NCI-H345 treated with DMSO at 0.1 percent for 48 hours (cell line): ENCODE data around the gene LY86.
"Not testable (repeated sequence)": the region's sequence is repeated elsewhere in the genome, so short reads cannot be mapped to it uniquely, and the experiment has no call there.

ENCODE experiments used
- DNase-seq: peaks from one replicate; lab custom pipeline; 2025; ENCODE audit not compliant: unreplicated experiment; lab: John Stamatoyannopoulos, UW

The LY86 gene

DNA sequence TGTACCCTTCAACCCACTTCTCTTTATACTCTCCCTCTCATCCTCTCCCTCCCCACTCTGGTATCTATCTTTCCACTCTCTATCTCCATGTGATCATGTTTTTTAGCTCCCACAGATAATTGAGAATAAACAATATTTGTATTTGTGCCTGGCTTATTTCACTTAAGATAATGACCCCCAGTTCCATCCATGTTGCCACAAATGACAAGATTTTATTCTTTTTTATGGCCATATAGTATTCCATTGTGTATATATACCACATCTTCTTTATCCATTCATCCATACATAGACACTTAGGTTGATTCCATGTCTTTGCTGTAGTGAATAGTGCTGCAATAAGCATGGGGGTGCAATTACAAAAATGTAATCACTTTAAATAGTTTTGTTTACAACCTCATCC is 62.3 kb downstream of the LY86 start:
- DNase-seq: no peak

DNA sequence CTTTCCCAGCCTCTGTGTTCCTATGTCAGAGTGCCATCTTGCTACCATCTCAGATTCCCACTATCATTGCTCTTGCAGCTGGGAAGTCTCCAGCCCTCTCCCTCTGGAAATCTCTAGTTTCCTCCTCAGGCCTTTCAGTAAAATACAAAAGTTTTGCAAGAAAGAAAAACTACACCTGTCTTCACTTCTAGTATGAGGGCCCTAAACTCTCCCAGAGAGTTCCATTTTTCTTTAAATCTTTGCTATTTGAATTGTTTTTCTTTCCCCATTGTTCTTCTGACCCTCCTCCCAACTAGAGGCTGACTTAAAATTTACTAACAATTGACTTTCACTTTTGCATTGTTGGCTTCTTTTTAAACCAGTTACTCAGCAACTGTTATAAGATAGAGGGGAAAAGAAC is 62.8 kb downstream of the LY86 start:
- DNase-seq: no peak

DNA sequence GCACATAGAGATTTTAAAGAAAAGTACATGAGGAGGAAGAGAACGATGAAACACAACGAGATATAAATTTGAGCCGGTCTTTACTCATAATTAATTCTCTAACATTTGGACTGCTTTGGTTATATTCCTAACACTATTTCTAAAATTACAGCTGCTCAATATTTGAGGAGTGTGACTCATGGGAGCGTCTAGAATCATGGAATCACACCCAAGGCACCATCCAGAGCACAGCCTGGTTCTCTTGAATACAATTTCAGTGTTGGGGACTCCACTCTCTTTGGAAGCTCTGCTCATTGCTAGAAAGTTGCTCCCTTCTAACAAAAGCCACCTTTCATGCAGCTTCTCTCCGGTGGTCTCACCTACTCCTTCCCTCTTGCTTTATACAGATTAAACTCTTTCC is 64.4 kb downstream of the LY86 start:
- no peak for DNase-seq

DNA sequence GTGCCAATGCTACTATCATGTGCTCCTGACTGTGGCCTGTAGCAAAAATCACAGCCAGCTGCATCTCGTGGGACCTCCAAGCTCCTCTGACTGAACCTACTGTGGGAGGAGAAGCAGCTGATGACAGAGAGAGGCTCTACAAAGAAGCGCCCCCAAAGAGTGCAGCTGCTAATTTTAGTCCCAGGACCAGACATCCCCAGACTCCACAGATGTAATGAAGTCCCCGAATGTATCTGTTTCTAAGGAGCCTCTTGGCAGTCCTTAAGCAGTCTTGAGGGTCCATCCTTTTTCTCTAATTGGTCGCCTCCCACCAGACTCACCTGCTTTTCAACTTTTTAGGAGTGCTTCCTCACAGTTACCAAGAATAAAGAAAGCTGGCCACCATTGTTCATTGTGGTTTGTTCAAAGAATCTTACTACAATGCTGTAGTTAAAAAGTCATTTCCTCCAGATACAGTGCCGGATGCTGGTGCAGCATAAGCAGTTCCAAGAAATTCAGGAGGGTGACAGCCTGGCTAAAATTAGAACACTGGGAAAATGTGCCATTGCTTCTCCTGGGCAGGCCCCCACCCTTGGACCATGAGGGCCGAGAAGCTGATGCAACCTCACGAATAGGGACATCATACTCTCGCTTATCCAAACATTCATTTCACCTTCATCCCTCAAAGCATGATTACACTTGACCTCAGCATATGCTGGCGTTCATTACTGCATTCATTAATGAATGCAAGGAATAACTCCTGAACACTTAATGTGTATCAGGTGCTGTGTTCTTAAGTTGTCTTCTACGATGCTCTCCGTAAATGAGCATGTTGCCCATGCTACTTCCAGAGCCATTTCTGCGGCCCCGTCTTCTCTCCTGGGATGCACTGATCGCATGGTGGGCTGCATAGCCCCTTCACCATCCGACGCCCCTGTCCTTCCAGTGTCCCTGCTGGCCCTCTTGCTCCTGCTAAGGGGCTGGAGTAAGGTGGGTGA is 66.4 kb downstream of the LY86 start:
- DNase-seq: no peak

DNA sequence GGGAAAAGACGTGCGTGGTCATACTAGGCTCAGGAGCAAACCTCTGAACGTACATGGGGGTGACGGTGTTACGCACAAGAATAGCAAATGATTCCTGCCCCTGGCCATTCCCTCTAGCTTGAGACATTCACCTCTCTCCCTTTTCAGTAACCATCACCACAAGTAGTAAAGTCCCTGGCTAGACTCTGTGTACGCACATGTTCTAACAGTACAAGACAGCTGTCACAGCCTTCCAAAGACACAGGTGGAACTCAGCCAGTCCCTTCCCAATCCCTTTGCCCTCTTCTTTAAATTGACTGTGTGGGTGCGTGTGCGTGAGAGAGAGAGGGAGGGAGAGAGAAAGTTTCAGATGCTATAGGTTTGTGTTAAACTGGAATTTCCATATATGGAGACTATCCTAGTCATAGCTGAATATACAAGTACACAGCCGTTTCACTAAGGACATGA is 67.3 kb downstream of the LY86 start:
- no peak for DNase-seq

DNA sequence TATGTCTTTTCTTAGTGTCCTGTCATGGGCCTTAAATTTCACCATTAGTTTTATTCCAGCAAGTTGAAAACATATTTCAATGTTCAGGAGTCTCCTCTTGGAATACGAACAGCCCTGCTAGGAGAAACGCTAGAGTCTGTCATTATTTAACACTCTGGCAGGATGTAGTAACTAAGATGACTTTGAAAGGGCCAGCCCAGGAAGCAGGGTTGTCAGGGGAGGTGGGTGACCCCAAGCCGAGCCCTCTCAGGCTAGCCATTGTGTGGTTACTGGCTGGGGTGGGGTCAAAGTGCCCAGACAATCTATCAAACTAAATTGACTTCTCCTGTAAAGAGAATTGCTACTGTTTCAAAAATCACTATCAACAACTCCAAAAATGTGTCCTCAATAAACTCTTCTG is 67.8 kb downstream of the LY86 start:
- DNase-seq: no peak

DNA sequence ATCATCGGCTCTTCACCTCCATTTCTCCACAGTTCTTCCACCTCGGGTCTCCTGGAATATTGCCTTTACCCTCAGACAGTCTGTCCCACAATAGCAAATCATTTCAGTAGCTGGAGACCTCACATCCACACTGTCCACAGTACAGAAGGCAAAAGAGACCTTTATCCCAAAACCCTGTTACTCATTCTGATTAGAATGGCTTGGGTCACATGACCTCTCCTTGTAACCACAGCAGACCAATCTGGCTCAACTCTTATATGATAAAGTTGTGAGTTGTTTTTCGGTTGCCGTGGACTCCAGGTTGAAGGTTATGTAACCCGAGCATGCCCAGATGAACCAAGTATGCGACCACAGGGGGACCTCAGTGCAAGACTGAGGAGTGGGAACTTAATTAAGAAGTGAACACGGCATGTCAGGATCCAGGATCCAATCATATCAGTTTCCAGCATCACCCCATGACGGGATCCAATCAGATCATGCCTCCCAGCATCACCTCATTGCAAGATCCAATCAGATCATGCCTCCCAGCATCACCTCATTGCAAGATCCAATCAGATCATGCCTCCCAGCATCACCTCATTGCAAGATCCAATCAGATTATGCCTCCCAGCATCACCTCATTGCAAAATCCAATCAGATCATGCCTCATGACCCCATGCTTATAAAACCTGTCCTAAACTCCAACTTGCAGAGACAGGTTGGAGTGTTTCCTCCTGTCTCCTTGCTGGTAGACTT is 68.7 kb downstream of the LY86 start:
- DNase-seq: no peak

DNA sequence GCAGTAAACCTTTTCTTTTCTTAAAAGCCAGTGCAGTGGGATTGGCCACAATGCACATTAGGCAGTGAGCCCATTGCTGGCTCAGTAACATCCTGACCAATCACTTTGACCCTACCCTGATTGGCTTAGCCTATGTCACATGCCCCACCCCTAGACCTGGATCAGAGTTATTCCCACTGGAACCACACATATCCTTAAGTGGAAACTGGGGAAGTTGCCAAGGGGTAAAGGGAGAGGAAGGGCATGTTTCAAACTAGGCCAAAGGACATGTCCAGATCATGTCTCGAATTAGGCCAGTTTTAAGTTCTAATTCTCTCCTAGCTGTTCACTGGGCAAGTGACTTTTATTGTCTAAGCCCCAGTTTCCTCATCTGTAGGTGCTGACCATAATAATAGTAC is 69.3 kb downstream of the LY86 start:
- DNase-seq: no peak

DNA sequence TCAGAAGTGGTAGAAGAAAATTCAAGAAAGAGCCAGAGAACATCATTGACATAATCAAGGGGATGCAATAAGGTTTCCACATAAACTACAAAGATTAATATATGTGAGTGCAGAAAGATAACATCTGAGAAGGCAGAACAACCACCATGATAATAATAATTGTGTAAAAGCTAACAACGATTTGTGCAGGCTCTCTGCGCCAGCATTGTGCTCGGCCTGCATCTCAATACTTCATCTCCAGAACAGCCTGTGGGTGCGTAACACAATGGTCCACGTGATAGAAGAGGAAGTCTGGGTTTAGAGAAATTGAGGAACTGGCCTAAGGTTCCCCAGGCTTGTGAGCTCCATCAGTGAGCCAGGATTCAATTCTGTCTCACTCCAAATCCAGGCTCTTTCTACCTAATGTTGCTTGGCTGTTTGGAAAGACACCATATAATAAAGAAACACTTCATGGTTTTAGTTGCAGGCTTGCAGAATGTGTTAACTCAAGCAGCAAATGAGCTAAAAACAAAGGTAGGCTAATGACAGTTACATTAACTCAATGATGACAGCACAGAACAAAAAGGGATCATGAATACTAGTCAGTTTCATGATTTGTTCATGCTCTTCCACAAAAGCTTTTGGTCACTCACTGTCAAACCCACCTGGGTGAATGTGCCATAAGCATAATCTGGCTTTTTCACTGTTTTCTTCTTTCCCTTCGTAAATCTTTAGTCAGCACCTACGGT is 71.2 kb downstream of the LY86 start:
- no peak for DNase-seq

DNA sequence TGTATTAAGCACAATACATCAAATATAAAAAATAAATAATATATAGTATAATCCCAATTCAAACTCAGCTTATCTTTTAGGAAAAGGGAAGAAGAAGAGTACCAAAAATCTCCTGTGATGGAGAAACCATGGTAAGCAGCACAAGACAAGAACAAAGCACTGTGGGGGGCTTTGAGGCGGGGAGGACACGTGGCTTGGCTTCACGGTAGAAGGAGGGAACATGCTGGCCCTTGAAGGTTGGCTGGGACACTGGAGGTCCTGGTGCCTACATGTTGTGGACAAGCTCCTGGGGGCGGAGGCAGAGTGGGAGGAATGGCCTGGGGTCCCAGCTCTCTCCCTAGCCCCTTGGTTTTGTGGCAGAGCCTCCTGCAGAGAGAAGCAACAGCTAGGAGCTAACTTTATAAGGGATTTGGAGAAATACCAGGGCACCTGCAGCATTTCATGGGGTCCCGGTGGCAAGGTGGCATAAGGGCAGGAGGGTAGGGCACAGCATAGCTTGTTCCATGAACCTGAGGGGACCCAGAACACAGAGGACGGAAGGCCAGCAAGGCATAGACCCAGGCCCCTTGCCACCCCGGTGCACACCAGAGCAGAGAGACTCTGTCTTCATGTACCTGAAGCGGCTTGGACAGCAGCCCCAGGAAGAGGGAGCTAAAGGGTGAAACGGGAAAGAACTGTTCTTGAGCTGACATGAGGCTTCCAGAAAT is 72.0 kb downstream of the LY86 start:
- no peak for DNase-seq

DNA sequence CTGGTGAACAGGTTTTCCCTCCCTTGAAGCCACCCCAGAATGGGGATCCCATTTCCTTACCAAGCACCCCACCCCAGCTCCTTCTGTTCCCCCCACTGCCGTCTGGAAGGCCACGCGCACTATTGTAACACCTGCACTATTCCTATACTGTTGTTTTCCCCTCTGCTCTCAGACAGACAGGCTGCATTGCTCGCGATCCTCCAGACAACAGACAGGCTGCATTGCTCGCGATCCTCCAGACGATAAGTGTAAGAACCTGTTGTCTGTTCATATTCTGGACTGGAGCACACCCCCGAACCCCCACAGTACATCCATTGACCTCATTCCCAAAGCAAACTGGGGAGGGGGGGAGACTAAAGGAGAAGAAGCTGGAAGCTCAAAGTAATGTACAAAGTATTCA is 72.7 kb downstream of the LY86 start:
- DNase-seq: no peak

DNA sequence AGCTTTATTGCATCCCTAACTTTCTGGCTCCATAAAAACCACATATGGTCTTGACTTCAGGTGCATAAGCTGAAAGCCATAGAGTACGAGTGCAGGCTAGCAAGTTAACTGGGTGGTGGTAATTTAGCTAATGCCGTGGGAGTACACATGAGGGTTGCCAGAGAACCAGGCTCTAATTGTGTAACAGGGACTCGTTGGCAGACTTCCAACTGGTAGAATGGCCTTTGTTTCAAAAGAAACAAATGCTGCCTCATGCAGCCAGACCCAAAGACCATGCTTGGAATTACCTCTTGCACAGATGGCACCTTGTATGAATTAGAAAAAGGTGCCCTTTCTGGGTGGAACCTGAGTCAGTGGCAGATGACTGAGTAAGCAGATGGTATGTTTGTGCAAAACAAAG is 73.2 kb downstream of the LY86 start:
- DNase-seq: peak; percentile 56

DNA sequence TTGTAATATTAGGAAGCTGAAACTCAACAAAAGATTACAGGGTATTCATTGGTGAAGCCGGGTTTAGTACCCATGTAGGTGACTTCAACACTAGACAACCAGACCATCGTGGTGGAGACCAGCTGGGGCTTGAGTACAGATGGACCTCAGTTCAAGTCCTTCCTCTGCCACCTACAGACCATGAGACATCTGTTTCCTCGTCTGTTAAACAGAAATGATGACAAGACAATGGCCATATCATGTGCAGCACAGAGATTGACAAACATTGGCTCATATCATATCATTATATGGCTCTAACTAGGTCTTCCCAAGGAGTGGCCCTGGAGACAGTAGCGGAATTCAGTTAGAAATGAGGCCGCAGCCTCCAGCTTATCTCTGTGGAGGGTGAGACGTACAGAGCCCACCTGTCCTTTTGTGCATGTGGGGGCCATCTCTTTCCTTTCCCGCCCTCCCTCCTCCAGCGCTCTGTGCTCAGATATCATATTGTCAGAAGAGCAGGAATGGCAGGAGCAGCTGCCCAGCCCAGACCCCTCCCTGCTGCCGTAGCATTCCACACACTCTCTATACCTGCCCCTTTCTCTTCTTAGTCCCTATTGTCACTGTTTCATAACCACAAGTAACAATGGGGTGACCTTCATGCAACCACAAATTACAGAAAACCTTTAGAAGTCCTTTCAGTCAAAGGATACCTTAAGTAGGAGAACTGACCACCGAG is 75.1 kb downstream of the LY86 start:
- DNase-seq: no peak

DNA sequence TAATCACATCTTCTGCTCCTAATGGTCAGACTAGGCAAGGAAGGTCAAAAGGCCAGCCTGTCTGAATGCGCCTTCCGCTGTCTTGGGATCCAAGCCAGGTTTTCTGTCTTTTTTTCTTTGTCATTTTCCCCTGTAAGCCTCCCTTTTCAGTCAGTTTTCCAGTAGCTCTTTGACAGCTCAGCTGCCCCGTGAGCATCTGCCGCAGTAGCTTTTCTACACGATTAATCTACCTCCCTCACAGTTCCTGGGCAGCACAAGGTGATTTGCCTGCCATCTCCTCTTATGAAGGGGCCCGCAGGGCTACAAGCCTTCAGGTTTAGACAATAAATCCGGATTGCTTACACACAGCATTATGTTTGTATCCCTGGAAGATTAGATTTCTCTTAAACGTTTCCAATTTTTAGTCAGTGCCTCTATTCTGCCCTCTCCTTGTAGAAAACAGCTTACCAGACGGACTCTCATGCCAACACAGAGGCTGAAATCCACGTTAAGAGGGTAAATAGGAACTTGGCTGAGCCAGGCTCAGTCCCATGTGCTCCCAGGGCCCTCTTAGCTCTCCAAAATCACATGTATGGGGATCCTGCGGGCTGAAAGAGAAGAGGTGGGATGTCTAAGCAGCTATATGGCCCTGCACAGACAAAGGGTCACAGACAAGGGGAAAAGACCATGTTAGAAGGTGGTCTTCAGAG is 77.2 kb downstream of the LY86 start:
- no peak for DNase-seq

DNA sequence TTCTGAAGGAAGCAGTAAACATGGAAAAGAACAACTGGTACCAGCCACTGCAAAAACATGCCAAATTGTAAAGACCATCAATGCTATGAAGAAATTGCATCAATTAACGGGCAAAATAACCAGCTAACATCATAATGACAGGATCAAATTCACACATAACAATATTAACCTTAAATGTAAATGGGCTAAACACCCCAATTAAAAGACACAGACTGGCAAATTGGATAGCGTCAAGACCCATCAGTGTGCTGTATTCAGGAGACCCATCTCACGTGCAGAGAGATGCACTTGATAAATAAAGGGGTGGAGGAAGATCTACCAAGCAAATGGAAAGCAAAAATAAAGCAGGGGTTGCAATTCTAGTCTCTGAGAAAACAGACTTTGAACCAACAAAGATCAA is 81.6 kb downstream of the LY86 start:
- not testable (repeated sequence) for DNase-seq

DNA sequence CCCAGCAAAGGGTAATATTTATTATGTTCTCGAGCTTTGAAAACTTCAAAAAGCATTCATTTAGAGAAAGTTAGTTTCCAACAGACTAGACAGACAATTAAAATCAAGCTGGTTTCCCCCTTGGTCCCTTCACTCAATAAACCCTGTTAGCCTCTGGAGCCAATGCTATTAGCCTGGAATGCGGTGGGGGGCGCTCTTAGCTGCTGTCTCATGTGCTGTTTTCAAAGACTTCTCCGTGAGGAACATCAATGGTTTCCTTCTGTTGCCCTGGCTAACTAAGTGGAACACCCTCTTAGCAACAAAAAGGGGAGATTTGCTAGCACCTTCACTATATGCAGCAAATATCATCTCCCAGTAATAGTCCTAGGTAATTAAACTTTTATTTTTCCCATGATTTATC is 86.4 kb downstream of the LY86 start:
- DNase-seq: no peak

DNA sequence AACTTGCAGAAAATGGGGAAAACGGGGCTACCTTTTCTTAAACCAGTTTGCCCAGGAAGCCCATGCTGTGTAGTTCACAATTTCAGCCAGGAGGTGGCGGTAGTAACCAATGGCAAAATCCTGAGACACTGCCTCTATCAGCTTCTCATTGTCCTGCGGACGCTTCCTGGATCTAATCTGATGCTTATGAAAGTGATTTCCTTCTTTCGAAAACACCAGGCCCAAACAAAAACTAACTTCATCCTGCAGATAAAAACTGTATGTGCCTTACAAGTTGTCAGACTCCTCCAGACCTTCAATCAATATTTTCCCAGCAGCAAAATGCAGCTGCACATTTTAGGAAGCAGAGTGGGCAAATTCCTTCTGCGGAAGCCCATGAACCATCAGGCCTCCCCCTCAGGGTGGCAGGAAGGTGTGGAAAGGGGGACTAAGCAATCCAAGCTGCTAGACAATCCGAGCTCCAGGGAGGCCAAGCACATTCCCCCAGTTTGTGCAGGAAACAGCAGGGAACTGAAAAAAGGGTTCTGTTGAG is 88.5 kb downstream of the LY86 start:
- DNase-seq: peak; percentile 11

DNA sequence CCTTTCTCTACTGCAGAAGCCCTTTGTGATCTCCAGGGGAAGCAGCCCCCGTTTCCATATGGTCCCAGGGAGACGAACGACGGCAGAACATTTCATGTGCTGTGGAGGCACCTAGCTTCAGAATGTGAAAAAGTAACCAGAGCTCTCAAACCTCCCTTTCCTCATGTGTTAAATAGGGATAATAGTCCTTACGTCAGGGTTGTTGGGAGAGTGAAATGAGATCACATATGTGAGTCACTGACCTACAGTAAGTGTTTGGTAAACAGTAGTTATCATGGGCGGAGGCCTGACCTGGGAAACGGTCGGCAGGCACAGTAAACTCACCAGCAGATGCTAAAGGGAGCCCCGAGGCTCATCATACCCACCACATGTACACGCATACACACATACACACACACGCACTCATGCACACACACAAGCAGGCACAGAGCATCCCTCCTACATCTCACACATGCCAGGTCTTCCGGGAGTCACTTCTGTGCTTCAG is 89.7 kb downstream of the LY86 start:
- no peak for DNase-seq

DNA sequence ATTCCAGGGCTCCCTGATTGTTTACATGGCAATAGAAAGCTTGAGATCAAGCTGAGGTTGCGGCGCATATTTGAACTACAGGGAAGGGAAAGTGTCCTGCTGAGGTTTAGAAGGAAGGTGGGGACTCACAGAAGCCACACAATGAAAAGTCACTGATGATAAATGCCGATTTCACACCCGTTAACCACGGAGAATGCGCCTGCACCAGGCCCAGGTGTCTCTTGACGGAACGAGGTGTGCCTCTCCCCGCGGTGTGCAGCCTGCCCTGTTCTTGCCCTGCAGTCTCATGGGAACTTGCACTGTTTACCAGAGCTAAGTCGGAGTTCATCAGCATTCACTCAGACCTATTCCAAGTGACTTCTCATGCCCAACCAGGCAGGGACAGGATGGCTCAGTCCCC is 90.3 kb downstream of the LY86 start:
- DNase-seq: peak; percentile 21
